ENCODE measurements around the gene SLC2A2.

DNA sequence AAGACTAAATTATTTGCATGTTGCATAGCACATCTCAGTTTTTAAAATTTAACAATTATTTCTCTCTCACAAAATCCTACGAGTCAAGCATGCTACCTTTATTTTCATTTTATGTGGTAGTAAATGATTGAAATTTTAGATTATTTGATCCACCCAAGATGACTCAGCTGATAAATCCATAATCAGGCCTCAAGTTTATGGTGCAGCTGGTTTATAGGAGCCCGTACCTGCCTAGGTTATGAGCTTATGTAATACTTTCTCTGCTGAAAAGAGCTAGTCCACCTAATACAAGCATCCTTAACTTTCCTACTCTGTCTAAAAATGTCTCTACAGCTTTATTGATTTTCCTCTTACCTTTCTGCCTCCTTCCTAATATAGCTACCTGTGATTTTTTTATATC is 41.2 kb downstream of the SLC2A2 start:
- TF ChIP-seq CTCF (IDR thresholded peaks at IDR 0.05) (no peak), EP300 (IDR thresholded peaks at IDR 0.05) (no peak), POLR2A (IDR thresholded peaks at IDR 0.05) (no peak)
